Measurements from ENCODE around the gene ELP5. TPM values are rescaled to one million over a fixed set of nuclear protein-coding genes. Genes with fewer than 3 reads are reported as not detected.
A peak's percentile ranks its signal among the peaks of the same experiment; 100 is the strongest.

Gene ELP5
- total RNA-seq, 4 donors from 2014 or later = 41.9 to 65.6 (median 51.3) TPM

- intact Hi-C loops (cut with DNase I; ENCODE audit: low total_unique reads) = no loop called here
- Histone ChIP-seq H3K27ac (peak overlapping the region; percentile 92 to 97), H3K27me3 (no peaks in the 10 kb centered on the region), H3K9me3 (no peaks in the 10 kb centered on the region), H3K36me3 (no peaks in the 10 kb centered on the region), H3K4me1 (peaks cover 0 to 24% of the 10 kb centered on the region in 2 donors), H3K4me3 (peak overlapping the region; percentile 47 to 59)
- DNase-seq = no peak
- TF ChIP-seq CTCF (IDR thresholded peaks at IDR 0.05) (no peak), POLR2A (IDR thresholded peaks at IDR 0.05) (no peak)
These were observed 35.5 kb upstream of the ELP5 start for GRCh38 chr17:7216242-7217112.

- TF ChIP-seq POLR2A (IDR thresholded peaks at IDR 0.05) = no peak
- TF ChIP-seq CTCF (IDR thresholded peaks at IDR 0.05) = no peak
- Histone ChIP-seq H3K27ac (peak overlapping the region; percentile 92 to 97), H3K4me1 (peaks cover 0 to 24% of the 10 kb centered on the region in 2 donors), H3K36me3 (no peaks in the 10 kb centered on the region), H3K9me3 (no peaks in the 10 kb centered on the region), H3K4me3 (peak overlapping the region; percentile 47 to 59), H3K27me3 (no peaks in the 10 kb centered on the region)
- DNase-seq = peak; percentile 68 to 84
- intact Hi-C loops (cut with DNase I; ENCODE audit: low total_unique reads) = no loop called here
These were observed 34.7 kb upstream of the ELP5 start for GRCh38 chr17:7217113-7217987.

GRCh38 chr17:7218166-7218565 is 33.8 kb upstream of the ELP5 start:
- Histone ChIP-seq H3K27ac (peak overlapping the region; percentile 92 to 97), H3K4me1 (peaks cover 0 to 24% of the 10 kb centered on the region in 2 donors), H3K4me3 (peak overlapping the region in 1 of 2 donors; percentile 59), H3K27me3 (no peaks in the 10 kb centered on the region), H3K36me3 (no peaks in the 10 kb centered on the region), H3K9me3 (no peaks in the 10 kb centered on the region)
- intact Hi-C loops (cut with DNase I; ENCODE audit: low total_unique reads) = no loop called here
- no peak for DNase-seq
- TF ChIP-seq CTCF (IDR thresholded peaks at IDR 0.05) (no peak), POLR2A (IDR thresholded peaks at IDR 0.05) (no peak)

GRCh38 chr17:7218758-7219157 is 33.3 kb upstream of the ELP5 start:
- Histone ChIP-seq H3K9me3 (no peaks in the 10 kb centered on the region), H3K4me3 (no peak overlapping the region), H3K27ac (peak overlapping the region; percentile 92 to 97), H3K36me3 (no peaks in the 10 kb centered on the region), H3K27me3 (no peaks in the 10 kb centered on the region), H3K4me1 (peaks cover 0 to 20% of the 10 kb centered on the region in 2 donors)
- intact Hi-C loops (cut with DNase I; ENCODE audit: low total_unique reads) = no loop called here
- TF ChIP-seq POLR2A (IDR thresholded peaks at IDR 0.05) (no peak), CTCF (IDR thresholded peaks at IDR 0.05) (no peak)
- no peak for DNase-seq
